Jurkat, Clone E6-1 (cell line): ENCODE results near the gene YTHDF1.
"Not testable (repeated sequence)": the region's sequence is repeated elsewhere in the genome, so short reads cannot be mapped to it uniquely, and the experiment has no call there.

Experiments used
- DNase-seq: peaks from one replicate; pipeline ENCODE4 v3.0.0-alpha.2; 2011; ENCODE audit warnings: low read depth, low spot score
- H3K4me3 ChIP-seq: 2 replicates; pipeline ENCODE4 v1.5.1; 2011; ENCODE audit warnings: mild to moderate bottlenecking, low read length, control low read depth, moderate library complexity

Gene YTHDF1

GRCh38 chr20:63164484-63165355 is 51.2 kb downstream of the YTHDF1 start:
- DNase-seq, result no peak
- no peak overlapping the region for H3K4me3 ChIP-seq

DNA sequence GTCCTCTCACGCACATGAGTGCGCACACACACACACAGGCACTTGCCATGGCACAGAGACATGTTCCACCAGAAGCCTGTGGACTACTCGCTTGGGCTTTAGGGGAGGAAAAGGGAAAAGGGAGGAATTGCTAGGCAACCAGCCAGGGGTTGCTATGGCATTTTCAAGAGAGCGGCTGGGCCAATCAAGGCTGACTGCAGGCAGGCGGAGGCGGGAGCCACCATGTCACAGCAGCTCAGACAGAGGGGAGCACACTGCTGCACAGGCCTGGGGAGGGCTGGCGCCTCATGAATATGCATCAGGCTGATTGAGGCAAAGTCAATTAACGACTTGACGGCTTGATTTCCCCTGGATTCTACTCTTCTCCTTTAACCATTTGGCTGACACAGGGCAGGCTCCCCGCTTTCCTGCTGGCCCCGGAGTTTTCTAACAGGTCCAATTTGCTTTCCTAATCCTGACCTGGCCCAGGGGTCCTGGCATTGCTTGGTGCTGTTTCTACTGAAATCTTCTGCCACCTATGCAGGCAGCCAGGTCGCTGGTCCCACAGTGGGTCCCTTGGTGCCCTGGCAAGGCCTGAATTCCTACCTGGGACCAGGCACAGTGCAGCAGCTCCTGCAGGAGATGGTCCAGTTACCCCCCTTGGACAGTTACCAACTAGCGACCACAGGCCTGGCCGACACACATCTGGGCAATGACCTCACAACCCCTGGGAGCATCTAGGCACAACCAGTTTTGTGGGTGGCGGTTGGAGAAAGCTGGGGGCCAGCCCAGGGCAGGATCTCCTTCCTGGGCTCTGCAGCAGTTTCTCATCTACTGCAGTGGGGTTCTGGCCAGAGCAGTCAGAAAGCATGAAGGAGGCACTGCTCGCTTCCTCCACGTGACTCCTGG is 52.1 kb downstream of the YTHDF1 start:
- no peak for DNase-seq
- H3K4me3 ChIP-seq, result no peak overlapping the region

DNA sequence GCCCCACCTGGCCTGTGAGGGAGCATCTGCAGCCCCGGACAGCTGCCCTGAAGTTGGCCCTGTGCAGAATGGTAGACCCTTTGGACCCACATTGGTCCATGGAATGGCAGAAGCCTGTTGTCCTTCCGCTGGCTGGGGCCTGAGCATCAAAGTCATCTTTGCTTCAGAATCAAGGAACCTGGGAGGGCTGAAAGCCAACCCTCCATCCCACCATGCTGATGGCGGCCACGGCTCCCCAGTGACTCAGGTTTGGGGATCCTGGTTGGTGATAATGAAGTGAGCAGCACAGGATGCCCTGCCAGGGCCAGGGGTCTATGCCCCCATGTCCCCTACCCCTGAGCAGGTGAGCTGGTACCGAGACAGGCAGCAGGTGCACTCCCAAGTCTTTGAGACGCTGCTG is 52.8 kb downstream of the YTHDF1 start:
- H3K4me3 ChIP-seq, result no peak overlapping the region

DNA sequence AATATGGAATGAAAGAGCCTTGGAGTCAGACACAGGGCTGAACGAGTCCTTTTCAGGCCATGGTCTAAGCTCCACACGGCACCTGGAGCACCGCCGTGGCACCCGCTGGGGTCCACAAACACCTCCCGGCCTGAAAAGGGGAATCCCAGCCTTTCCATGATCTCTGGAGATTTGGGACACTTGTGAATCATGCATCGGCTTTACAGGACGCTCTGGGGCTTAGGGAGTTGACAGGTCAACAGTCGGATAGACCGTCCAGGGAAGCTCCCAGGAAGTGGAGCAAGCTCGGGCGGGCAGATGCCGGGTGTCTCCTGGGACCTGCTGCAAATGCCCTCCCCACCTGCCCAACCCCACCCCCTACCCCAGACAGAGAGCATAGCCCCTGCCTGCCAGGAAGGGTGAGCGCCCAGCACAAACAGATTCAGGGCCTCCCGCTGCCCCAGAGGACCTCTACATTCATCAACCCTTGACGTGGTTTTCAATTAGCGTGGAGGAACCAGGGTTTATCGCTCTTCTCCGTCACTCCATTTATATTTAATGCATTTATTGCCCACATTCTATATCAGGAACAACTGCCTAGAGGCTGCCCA is 53.6 kb downstream of the YTHDF1 start:
- H3K4me3 ChIP-seq, result no peak overlapping the region

More for the DNA sequence above, 52.8 kb downstream of the YTHDF1 start:
- no peak for DNase-seq

DNA sequence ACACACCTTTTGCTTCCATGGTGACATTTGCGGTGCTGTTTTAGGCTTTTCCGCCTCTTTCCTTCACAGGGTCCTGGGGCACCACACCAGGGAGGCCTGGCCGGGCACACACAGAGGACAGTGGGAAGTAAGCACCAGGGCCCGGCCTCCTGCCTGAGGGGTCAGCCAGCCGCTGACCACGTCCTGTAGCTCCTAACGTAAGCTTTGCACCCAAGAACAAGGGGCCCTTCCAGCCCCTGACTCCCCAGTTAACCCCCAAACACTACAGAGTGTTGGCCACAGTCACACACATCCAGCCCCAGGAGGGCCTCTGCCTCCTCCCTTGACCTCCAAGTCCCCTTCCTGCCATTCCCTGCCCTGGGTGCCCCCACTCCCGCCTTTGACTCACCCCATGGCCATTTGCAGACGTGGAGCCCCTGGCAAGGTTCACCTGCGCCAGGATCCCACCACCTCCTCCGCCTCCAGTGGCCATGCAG is 54.7 kb downstream of the YTHDF1 start:
- H3K4me3 ChIP-seq, result no peak overlapping the region
- no peak for DNase-seq

More for the DNA sequence above, 53.6 kb downstream of the YTHDF1 start:
- no peak for DNase-seq

GRCh38 chr20:63160641-63161175 is 55.2 kb downstream of the YTHDF1 start:
- H3K4me3 ChIP-seq, result no peak overlapping the region
- DNase-seq, result no peak

GRCh38 chr20:63159826-63160640 is 55.9 kb downstream of the YTHDF1 start:
- DNase-seq, result no peak
- no peak overlapping the region for H3K4me3 ChIP-seq

DNA sequence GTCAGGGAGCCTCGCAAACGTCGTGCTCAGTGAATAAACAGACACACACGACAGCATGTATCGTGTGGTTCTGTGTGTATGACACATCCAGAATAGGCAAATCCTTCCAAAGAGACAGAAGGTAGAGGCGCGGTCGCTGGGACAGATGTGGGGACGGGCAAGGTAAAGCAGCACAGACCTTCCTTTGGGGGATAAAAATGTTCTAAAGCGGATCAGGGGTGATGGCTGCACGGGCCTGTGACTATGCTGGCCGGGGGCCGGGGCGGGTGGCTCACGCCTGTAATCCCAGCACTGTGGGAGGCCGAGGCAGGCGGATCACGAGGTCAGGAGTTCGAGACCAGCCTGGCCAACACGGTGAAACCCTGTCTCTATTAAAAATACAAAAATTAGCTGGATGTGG is 56.7 kb downstream of the YTHDF1 start:
- not testable (repeated sequence) for DNase-seq, H3K4me3 ChIP-seq

GRCh38 chr20:63158845-63159244 is 57.1 kb downstream of the YTHDF1 start:
- H3K4me3 ChIP-seq, result no peak overlapping the region
- DNase-seq, result no peak

DNA sequence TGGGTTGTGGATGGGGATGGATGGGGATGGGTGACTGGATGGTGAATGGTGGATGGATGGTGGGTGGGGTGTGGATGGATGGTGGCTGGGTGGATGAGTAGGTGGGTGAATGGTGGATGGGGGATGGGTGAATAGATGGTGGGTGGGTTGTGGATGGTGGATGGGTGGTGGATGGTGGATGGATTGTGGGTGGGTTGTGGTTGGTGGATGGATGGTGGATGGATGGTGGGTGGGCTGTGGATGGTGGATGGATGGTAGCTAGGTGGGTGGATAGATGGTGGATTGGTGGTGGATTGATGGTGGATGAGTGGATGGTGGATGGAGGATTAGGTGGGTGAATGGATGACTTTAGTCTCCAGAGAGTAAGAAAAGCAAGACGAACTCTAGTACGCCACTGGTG is 57.6 kb downstream of the YTHDF1 start:
- DNase-seq, result no peak
- no peak overlapping the region for H3K4me3 ChIP-seq

GRCh38 chr20:63157431-63157830 is 58.5 kb downstream of the YTHDF1 start:
- not testable (repeated sequence) for H3K4me3 ChIP-seq

DNA sequence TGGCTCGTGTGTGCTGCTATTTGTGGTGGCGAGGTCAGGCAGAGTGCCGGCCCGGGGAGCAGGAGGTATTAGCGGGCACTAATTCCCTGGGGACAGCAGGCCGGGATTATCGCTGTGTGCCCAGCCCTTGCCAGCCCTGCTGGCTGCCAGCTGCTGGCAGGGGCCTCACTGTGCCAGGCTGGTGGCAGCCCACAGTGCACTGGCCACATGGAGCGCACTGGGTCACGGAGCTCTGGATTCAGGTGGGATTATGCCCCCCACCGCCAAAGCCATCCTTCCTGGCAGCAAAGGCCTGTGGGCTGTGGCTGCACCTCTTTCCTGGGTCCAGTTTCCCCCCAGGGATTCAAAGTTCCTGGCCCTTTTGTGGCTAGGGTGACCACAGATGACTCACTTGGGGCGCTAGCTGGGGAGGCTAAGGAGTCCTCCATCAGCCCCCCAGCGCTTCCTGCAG is 59.7 kb downstream of the YTHDF1 start:
- DNase-seq, result no peak
- H3K4me3 ChIP-seq, result no peak overlapping the region

More at GRCh38 chr20:63157431-63157830, 58.5 kb downstream of the YTHDF1 start:
- not testable (repeated sequence) for DNase-seq

DNA sequence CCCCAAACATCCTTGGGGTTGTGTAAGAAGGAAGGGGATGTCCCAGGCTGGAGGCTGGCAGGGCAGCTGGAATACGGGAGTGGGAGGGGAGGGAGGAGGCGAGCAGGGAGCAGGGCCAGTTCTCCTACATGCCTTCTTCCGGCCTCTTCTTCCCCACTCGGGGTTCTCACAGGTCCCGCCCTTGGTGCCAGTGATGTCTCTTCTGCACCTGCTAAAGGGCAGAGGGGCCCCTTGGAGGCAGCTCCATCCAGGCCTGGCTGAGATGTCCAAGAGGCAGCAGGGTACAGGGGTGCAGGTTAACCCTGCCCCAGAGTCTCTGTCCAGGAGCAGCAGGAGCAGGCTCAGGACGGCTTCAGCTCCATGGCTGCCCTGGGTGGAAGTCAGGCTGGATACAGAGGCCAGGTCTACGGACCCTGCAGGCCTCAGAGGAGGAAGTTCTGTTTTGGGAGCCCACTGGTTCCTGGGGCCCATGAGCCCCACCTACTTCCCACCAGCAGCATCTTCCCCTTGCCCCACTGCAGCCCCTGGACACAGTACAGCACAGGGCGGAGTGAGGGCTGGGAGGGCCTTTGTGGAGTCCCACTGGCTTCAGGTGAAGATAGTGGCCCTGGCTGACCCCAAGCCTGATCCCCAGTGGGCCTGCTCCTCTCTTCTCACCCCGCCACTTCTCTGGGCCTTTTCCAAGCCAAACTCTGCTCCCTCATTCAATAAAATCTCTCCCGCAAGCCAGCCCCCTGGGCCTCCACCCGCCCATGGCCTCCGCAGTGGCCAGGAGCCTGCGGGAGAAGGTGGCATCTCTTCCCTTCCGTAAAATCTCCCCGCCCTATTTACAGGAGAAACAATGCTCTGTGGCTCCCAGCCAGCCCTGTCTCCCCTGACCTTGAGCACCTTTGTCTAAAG is 60.4 kb downstream of the YTHDF1 start:
- no peak overlapping the region for H3K4me3 ChIP-seq
- no peak for DNase-seq

GRCh38 chr20:63154395-63154794 is 61.5 kb downstream of the YTHDF1 start:
- H3K4me3 ChIP-seq, result no peak overlapping the region
- DNase-seq, result no peak

GRCh38 chr20:63153254-63154221 is 62.4 kb downstream of the YTHDF1 start:
- DNase-seq, result no peak
- no peak overlapping the region for H3K4me3 ChIP-seq
